ENCODE results near the gene CLDN14. TPM values are rescaled to one million over a fixed set of nuclear protein-coding genes. Genes with fewer than 3 reads are reported as not detected.

CLDN14 gene, protein sequence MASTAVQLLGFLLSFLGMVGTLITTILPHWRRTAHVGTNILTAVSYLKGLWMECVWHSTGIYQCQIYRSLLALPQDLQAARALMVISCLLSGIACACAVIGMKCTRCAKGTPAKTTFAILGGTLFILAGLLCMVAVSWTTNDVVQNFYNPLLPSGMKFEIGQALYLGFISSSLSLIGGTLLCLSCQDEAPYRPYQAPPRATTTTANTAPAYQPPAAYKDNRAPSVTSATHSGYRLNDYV
- not detected for total RNA-seq

DNA sequence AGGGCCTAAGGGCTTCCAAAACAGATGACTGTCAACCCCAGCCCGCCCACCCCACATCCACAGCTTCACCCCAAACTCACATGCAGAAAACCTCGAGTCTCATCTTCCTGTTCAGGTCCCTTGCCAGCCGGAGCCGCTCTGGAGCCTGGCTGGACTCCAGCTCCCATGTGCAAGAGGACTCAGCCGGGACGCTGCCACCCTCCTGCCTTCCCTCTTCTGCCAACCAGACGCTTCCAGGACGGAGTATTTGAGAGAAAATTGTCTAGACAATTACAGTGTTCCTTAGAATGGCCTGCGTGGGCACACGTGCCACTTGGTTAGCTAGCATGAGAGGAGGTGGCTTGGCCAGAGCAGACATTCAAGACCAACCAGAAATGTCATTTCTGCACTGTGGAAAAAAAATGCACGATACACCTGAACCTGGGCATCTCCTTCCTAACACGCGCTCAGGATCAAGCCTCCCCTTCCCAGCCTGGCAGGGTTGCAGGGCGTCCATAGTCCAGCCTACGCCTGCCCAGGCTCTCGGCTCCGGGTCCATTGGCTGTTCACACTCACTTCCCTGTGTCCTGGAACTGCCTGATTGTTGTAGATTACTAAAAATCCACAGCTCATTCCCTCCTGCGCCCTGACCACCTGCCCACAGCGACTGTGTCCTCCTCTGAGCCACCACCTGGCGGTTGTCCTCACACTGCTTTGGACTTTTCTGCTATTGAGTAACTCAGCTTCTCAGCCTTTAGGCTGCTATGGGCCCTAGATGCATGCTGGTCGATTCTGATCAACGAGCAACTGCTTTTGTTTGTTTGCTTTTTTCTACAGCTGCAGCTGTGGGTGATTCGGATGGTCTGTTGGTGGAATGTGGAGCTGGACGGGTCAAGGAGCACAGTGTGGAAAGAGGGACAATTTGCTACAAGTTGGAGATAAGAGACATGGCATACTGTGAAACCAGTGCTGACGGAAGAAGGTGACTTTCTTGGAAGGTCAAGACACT, at the start of gene CLDN14:
Gene CLDN14, minus strand, starts transcription at position 708 of the 988 bp plus-strand sequence. CDS start 18,427 bp downstream, outside the sequence.
- no peak within 1 kb of the TSS for H3K27ac Mint-ChIP-seq
- H3K27me3 Mint-ChIP-seq (ENCODE audit: low read depth): peaks cover 2% of the 10 kb centered on the region
- H3K4me1 Mint-ChIP-seq (ENCODE audit: low read depth): no peaks in the 10 kb centered on the region
- H3K9me3 Mint-ChIP-seq (ENCODE audit: insufficient read depth): no peaks in the 10 kb centered on the region
- ChIA-PET POLR2A (no interaction called here), CTCF (no interaction called here)
- ATAC-seq (no peak), DNase-seq (no peak)
- no peaks in the 10 kb centered on the region for H3K36me3 Mint-ChIP-seq (ENCODE audit: low read depth)
- no peak within 1 kb of the TSS for H3K4me3 Mint-ChIP-seq

DNA sequence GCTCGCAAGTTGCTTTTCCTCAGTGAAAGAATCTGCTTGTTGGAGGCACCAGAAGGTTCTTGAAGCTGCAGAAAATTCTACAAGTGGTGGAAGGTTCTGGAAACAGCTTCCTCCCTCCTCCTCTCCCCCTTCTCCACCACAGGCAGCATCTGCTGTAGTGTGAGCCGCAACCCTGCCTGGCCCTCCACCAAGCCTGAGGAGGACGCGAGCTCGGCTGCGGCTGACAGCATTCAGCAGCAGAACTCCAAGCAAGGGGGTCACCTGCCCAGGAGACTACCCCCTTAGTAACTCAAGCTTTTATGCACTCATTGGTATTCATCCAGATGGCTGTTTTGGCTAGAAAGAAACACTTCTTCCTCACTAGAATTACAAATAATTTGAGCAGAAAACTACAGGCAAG, 48.8 kb upstream of the CLDN14 start:
- no peaks in the 10 kb centered on the region for H3K36me3 Mint-ChIP-seq (ENCODE audit: low read depth)
- H3K27me3 Mint-ChIP-seq (ENCODE audit: low read depth): peaks cover 3% of the 10 kb centered on the region
- H3K9me3 Mint-ChIP-seq (ENCODE audit: insufficient read depth): no peaks in the 10 kb centered on the region
- POLR2A ChIA-PET: no interaction called here
- no peak for ATAC-seq
- CTCF ChIA-PET: interaction anchor here (1.0 kb wide), 1 partner anchor 102 kb away, joined by 4 read pairs; no protein-coding TSS in a partner anchor
- no peak overlapping the region for H3K4me3 Mint-ChIP-seq
- no peak for DNase-seq
- no peaks in the 10 kb centered on the region for H3K4me1 Mint-ChIP-seq (ENCODE audit: low read depth)
- no peak overlapping the region for H3K27ac Mint-ChIP-seq

DNA sequence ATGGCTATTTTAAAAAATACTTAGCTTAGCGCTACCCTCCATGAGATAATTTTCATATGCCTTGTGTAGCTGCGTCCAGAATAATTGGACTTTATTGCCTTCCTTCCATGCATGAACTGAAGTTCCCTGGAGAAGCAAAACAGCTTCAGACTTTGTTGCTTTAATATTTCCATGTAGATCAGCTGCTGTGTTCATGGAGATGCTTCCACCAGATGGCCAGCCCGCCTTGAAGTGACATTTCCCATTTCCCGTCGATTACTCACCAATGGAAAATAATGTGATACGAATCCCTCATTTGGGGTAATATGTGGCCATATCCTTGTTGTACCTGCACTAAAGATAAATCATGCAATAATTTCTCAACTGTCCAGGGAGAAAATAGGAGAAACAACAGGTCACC, 47.4 kb upstream of the CLDN14 start:
- ATAC-seq: no peak
- ChIA-PET CTCF (no interaction called here), POLR2A (no interaction called here)
- peaks cover 3% of the 10 kb centered on the region for H3K27me3 Mint-ChIP-seq (ENCODE audit: low read depth)
- no peak for DNase-seq
- H3K4me3 Mint-ChIP-seq: no peak overlapping the region
- H3K27ac Mint-ChIP-seq: no peak overlapping the region
- no peaks in the 10 kb centered on the region for H3K9me3 Mint-ChIP-seq (ENCODE audit: insufficient read depth)
- no peaks in the 10 kb centered on the region for H3K36me3 Mint-ChIP-seq (ENCODE audit: low read depth)
- H3K4me1 Mint-ChIP-seq (ENCODE audit: low read depth): no peaks in the 10 kb centered on the region

DNA sequence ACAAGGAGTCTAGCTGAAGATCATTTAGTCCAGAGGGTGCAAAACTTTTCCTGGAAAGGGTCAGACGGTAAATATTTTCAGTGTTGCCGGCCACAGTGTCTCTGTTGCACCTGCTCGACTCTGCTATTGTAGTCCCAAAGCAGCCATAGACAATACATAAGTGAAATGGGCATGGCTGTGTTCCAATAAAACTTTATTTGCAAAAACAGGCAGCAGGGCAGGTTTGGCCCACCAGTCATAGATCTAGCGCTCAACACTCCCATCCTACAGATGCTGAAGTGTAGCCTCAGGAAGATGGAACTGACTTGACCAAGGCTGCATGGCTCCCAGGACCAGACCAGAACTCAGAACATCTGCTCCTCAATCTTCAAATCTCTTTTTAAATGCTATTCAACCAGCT, 46.2 kb upstream of the CLDN14 start:
- no peak overlapping the region for H3K4me3 Mint-ChIP-seq
- H3K27me3 Mint-ChIP-seq (ENCODE audit: low read depth): peaks cover 3% of the 10 kb centered on the region
- H3K27ac Mint-ChIP-seq: no peak overlapping the region
- ChIA-PET CTCF (no interaction called here), POLR2A (no interaction called here)
- DNase-seq (no peak), ATAC-seq (no peak)
- H3K9me3 Mint-ChIP-seq (ENCODE audit: insufficient read depth): no peaks in the 10 kb centered on the region
- H3K36me3 Mint-ChIP-seq (ENCODE audit: low read depth): no peaks in the 10 kb centered on the region
- no peaks in the 10 kb centered on the region for H3K4me1 Mint-ChIP-seq (ENCODE audit: low read depth)

DNA sequence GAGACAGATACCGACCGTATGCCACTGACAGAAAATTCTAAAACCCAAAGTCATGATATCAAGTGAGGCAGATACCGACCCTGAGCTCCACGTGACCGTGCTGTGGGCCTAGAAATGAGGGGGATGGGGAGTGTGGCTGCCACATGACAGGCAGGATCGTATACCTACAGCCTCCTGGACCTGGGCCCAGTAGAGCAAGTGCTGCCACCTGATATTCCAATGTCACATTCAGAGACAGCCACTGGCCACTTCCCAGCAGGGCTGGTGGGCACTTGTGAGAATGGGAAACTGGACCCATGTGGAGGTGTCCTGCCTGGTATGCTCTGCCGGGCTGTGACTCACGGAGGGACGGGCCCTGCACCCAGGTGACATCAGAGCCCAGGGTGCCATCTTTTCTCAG, 44.6 kb upstream of the CLDN14 start:
- no peaks in the 10 kb centered on the region for H3K9me3 Mint-ChIP-seq (ENCODE audit: insufficient read depth)
- H3K36me3 Mint-ChIP-seq (ENCODE audit: low read depth): no peaks in the 10 kb centered on the region
- no peak for ATAC-seq
- no peaks in the 10 kb centered on the region for H3K27me3 Mint-ChIP-seq (ENCODE audit: low read depth)
- CTCF ChIA-PET: no interaction called here
- DNase-seq: no peak
- H3K4me1 Mint-ChIP-seq (ENCODE audit: low read depth): no peaks in the 10 kb centered on the region
- H3K27ac Mint-ChIP-seq: no peak overlapping the region
- POLR2A ChIA-PET: no interaction called here
- no peak overlapping the region for H3K4me3 Mint-ChIP-seq

DNA sequence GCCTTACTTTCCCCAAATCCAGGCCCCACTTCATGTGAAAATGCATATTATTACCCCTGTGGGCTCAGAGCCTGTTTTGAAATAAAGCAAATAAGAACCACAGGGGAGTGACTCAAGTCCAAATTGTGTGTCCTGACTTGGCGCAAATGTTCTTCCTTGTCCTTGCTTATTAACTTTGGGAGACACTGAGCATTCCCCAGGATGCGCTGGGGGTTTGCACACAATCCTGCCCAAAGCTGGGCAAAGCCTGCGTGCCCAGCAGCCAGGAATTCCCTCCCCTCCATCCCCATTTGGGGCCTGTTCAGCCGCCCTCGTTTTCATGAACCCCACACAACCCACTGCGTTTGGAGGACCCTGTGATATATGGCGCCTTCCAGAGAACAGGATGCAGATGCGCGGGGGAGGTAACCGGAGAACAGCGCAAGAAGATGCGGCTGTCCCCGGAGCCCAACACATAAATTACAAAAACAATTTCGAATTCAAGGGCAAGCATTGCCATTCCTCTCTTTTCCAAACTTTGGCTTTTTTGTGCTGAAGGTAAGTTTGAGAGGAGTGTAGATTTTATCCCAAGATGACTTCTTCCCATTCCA, 42.4 kb upstream of the CLDN14 start:
- H3K4me3 Mint-ChIP-seq: no peak overlapping the region
- DNase-seq (no peak), ATAC-seq (no peak)
- H3K27ac Mint-ChIP-seq: no peak overlapping the region
- H3K27me3 Mint-ChIP-seq (ENCODE audit: low read depth): no peaks in the 10 kb centered on the region
- no peaks in the 10 kb centered on the region for H3K36me3 Mint-ChIP-seq (ENCODE audit: low read depth)
- H3K4me1 Mint-ChIP-seq (ENCODE audit: low read depth): no peaks in the 10 kb centered on the region
- CTCF ChIA-PET: no interaction called here
- H3K9me3 Mint-ChIP-seq (ENCODE audit: insufficient read depth): no peaks in the 10 kb centered on the region
- POLR2A ChIA-PET: no interaction called here

DNA sequence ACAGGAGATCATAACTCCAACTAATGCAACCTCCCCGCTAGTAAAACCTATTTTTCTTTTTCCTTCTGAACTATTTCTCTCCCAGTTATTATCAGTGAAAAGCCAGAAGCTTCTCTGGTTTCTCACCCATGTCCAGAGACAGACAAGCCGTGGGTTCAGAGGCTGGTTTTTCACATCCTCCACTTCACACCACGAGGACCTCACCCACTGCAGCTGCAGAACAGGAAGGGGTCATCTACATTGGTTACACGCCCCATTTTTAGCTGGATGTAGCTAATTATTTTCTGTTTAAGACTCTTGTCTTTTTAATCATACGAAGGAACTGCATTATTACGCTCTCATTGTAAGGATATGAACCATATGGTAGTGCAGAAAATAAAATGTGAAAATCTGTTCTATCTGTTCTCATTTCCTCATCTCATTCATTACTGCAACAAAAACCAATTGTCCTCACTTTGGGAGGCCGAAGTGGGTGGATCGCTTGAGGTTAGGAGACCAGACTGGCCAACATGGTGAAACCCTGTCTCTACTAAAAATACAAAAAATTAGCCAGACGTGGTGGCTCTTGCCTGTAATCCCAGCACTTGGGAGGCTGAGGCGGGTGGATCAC, 39.1 kb upstream of the CLDN14 start:
- POLR2A ChIA-PET: no interaction called here
- H3K27me3 Mint-ChIP-seq (ENCODE audit: low read depth): no peaks in the 10 kb centered on the region
- ATAC-seq (no peak), DNase-seq (no peak)
- H3K9me3 Mint-ChIP-seq (ENCODE audit: insufficient read depth): no peaks in the 10 kb centered on the region
- H3K4me1 Mint-ChIP-seq (ENCODE audit: low read depth): no peaks in the 10 kb centered on the region
- no peak overlapping the region for H3K4me3 Mint-ChIP-seq
- no peaks in the 10 kb centered on the region for H3K36me3 Mint-ChIP-seq (ENCODE audit: low read depth)
- CTCF ChIA-PET: no interaction called here
- no peak overlapping the region for H3K27ac Mint-ChIP-seq

DNA sequence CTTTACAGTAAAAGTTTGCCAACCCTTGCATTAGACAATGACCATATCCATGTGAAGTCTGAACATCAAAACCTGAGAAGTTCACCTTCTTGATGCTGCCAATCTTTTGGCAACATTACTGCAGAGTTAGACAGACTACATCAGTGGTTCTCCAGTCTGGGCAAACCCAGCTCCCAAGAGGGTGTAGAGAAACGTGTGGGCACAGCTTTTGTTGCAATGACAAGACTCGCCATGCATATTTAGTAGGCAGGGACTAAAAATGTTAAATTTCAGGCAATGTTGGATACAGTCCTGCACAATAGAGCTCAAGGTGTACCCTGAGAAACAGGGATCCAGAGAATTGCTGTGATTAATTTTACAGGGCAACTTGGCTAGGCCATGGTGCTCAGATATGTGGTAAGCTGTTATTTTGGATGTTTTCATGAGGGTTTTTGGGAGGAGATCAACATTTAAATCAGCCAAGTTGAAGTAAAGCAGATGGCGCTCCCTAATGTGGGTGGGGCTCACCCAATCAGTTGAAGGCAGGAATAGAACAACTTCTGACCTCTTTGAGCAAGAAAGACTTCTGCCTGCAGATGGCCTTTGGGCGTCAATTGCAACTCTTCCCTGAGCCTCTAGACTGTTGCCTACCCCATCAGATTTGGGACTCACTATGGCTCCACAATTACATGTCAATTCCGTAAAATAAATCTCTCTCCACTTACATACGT, 37.6 kb upstream of the CLDN14 start:
- Mint-ChIP-seq H3K9me3 (ENCODE audit: insufficient read depth) (no peaks in the 10 kb centered on the region), H3K27me3 (ENCODE audit: low read depth) (peaks cover under 1% of the 10 kb centered on the region), H3K36me3 (ENCODE audit: low read depth) (no peaks in the 10 kb centered on the region), H3K27ac (no peak overlapping the region), H3K4me1 (ENCODE audit: low read depth) (no peaks in the 10 kb centered on the region), H3K4me3 (no peak overlapping the region)
- ChIA-PET CTCF (no interaction called here), POLR2A (interaction anchor here (0.6 kb wide), 1 partner anchor 103 kb away, joined by 3 read pairs; no protein-coding TSS in a partner anchor)
- ATAC-seq (no peak), DNase-seq (no peak)

DNA sequence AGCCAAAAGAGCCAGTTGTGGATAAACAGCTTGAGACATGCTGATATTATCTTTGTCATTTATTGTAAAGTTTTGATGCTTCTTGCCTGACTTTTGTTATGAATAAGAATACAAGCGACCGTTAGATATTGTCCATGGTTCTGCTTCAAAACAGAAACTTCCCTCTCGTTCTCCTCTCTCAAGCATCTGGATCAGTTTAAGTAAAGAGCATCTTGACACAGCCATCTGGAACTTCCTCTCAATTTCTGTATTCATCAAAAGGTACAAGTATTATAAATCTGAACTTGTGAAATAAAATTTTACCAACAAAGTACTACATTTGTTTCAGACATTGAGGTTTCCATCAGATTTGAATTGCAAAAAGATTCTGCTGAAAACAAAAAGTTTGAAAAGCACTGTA, 36.4 kb upstream of the CLDN14 start:
- H3K27me3 Mint-ChIP-seq (ENCODE audit: low read depth): peaks cover 3% of the 10 kb centered on the region
- POLR2A ChIA-PET: no interaction called here
- H3K9me3 Mint-ChIP-seq (ENCODE audit: insufficient read depth): no peaks in the 10 kb centered on the region
- no peak overlapping the region for H3K4me3 Mint-ChIP-seq
- H3K4me1 Mint-ChIP-seq (ENCODE audit: low read depth): peaks cover 3% of the 10 kb centered on the region
- DNase-seq: no peak
- ATAC-seq: no peak
- no peak overlapping the region for H3K27ac Mint-ChIP-seq
- CTCF ChIA-PET: no interaction called here
- H3K36me3 Mint-ChIP-seq (ENCODE audit: low read depth): no peaks in the 10 kb centered on the region

DNA sequence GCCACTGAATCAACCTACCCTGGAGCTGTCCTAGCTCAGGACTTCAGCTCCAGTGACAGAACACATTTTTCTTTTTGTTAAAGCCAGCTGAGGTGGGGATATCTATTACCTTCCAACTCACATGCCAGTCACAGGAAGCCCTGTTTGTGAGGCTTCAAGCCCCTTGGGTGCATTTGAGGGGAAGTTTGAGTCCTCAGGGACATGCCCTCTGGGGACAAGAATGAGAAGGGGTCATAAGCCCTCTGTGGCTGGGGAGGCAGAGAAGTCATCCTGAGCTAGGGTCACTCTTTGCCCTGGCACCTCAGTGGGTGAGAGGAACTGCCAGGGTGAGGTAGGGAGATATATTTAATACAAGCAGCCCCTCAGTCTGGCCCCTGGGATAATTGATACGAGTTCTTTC, 33.5 kb upstream of the CLDN14 start:
- no peak for DNase-seq
- H3K36me3 Mint-ChIP-seq (ENCODE audit: low read depth): no peaks in the 10 kb centered on the region
- peaks cover 3% of the 10 kb centered on the region for H3K4me1 Mint-ChIP-seq (ENCODE audit: low read depth)
- H3K27ac Mint-ChIP-seq: no peak overlapping the region
- no peak overlapping the region for H3K4me3 Mint-ChIP-seq
- peaks cover 3% of the 10 kb centered on the region for H3K27me3 Mint-ChIP-seq (ENCODE audit: low read depth)
- ATAC-seq: no peak
- H3K9me3 Mint-ChIP-seq (ENCODE audit: insufficient read depth): no peaks in the 10 kb centered on the region
- CTCF ChIA-PET: interaction anchor here (0.8 kb wide), 1 partner anchor 8 kb away, joined by 3 read pairs; no protein-coding TSS in a partner anchor
- POLR2A ChIA-PET: no interaction called here

DNA sequence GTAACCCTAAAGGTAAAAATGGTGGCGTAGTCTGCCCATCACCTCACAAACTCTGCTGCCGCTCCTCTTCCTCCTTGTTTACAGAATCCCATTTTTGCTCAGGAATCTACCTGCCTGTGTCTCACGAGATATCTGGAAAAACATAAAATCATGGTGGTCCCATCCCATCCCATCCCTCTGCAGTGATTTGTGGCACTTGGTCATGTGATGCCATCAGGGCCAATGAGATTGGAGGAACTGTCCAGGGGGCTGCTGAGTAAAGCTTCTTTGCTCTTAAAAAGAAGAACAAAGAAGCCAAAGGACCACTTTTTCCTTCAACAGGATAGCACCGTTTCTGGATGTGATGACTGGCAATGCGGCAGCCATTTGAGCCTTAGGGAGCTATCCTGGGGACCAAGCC, 33.0 kb upstream of the CLDN14 start:
- H3K4me3 Mint-ChIP-seq: no peak overlapping the region
- H3K27me3 Mint-ChIP-seq (ENCODE audit: low read depth): peaks cover 3% of the 10 kb centered on the region
- no peak overlapping the region for H3K27ac Mint-ChIP-seq
- POLR2A ChIA-PET: no interaction called here
- DNase-seq (no peak), ATAC-seq (no peak)
- CTCF ChIA-PET: interaction anchor here (0.7 kb wide), 1 partner anchor 10 kb away, joined by 3 read pairs; no protein-coding TSS in a partner anchor
- no peaks in the 10 kb centered on the region for H3K36me3 Mint-ChIP-seq (ENCODE audit: low read depth)
- H3K4me1 Mint-ChIP-seq (ENCODE audit: low read depth): peaks cover 3% of the 10 kb centered on the region
- H3K9me3 Mint-ChIP-seq (ENCODE audit: insufficient read depth): no peaks in the 10 kb centered on the region

All from activated CD8-positive, alpha-beta T cell treated with anti-CD3 and anti-CD28 coated beads, Interleukin-2, amount 10 ng/mL, durations not matched to agents 7 days and 5 days (primary cell).